Smooth muscle cell (in vitro differentiated cells): Measurements from ENCODE around the gene SLC27A2. TPM values are rescaled to one million over a fixed set of nuclear protein-coding genes. Genes with fewer than 3 reads are reported as not detected.

Source experiments
- DNase-seq: peaks from one replicate; lab custom pipeline; 2025; ENCODE audit not compliant: unreplicated experiment; lab: John Stamatoyannopoulos, UW
- H2AFZ ChIP-seq: fragments of 200-600 bp; sonication (generic); 2 replicates; pipeline ENCODE4 v1.6.0; 2016; ENCODE audit warnings: antibody characterized with exemption, low read depth, mild to moderate bottlenecking
- H3F3A ChIP-seq: fragments of 200-600 bp; sonication (generic); 2 replicates; pipeline ENCODE4 v1.6.0; 2017; ENCODE audit warnings: antibody characterized with exemption, low read depth
- H3K27ac ChIP-seq: fragments of 200-600 bp; sonication (generic); 2 replicates; pipeline ENCODE4 v1.5.1; 2016; ENCODE audit warnings: low read depth, mild to moderate bottlenecking
- H3K27me3 ChIP-seq: fragments of 200-600 bp; sonication (generic); 2 replicates; pipeline ENCODE4 v1.6.1; 2016; ENCODE audit warnings: low read depth, mild to moderate bottlenecking
- H3K36me3 ChIP-seq: fragments of 200-600 bp; sonication (generic); 2 replicates; pipeline ENCODE4 v1.5.1; 2016; ENCODE audit warnings: low read depth
- H3K4me1 ChIP-seq: fragments of 200-600 bp; sonication (generic); 2 replicates; pipeline ENCODE4 v1.5.1; 2016; ENCODE audit warnings: low read depth
- H3K4me2 ChIP-seq: fragments of 200-600 bp; sonication (generic); 2 replicates; pipeline ENCODE4 v1.6.0; 2016; ENCODE audit warnings: mild to moderate bottlenecking
- H3K4me3 ChIP-seq: fragments of 200-600 bp; sonication (generic); 2 replicates; pipeline ENCODE4 v1.5.1; 2016; ENCODE audit warnings: mild to moderate bottlenecking
- H3K79me2 ChIP-seq: fragments of 200-600 bp; sonication (generic); 2 replicates; pipeline ENCODE4 v1.6.0; 2016; ENCODE audit warnings: low read depth, mild to moderate bottlenecking
- H3K9ac ChIP-seq: fragments of 200-600 bp; sonication (generic); 2 replicates; pipeline ENCODE4 v1.6.0; 2016; ENCODE audit warnings: low read depth
- H3K9me3 ChIP-seq: fragments of 200-600 bp; sonication (generic); replicated peaks from 2 replicates; pipeline ENCODE4 v1.5.1; 2016; ENCODE audit warnings: low read depth
- H4K20me1 ChIP-seq: fragments of 200-600 bp; sonication (generic); 2 replicates; pipeline ENCODE4 v1.6.0; 2016; ENCODE audit warnings: low read depth
- WGBS: methylation state at CpG from one replicate; pipeline ENCODE4 v1.1.7; 2016; ENCODE audit warnings: low lambda C conversion rate; 5-methylcytosine and 5-hydroxymethylcytosine counted together
- polyA plus RNA-seq: library from polyadenylated mRNA; unstranded; fragments of >200 nt; fragmentation: Nextera tagmentation; extraction: Ambion mirVana; gene quantifications from 2 replicates; pipeline ENCODE4 v1.2.1, GENCODE V29; 2016
- total RNA-seq: library from RNA; depleted of rRNA; stranded (reverse); fragments of >200 nt; gene quantifications from 2 replicates; pipeline ENCODE4 v1.2.3, GENCODE V29; 2014
- TF ChIP-seq, protein P1 (sequence below): fragments of 200-600 bp; sonication (generic); IDR thresholded peaks from 2 replicates; pipeline ENCODE4 v1.5.1; 2017; ENCODE audit warnings: borderline replicate concordance, mild to moderate bottlenecking, antibody characterized with exemption; ENCODE audit not compliant: insufficient read depth, poor library complexity, severe bottlenecking

The SLC27A2 gene
- total and polyA plus RNA-seq, 2 experiments from 2014 or later: 1.6 TPM; not detected in 1

GRCh38 chr15:50140983-50141382, 41.0 kb upstream of the SLC27A2 start:
- H3K27ac ChIP-seq: no peak overlapping the region
- no peaks in the 10 kb centered on the region for H3K9me3 ChIP-seq
- no peaks in the 10 kb centered on the region for H3K79me2 ChIP-seq

GRCh38 chr15:50141856-50142255, 40.1 kb upstream of the SLC27A2 start:
- DNase-seq: no peak
- Histone ChIP-seq H3K4me3 (no peak overlapping the region), H3K79me2 (no peaks in the 10 kb centered on the region), H3K4me2 (no peak overlapping the region), H3K27me3 (no peaks in the 10 kb centered on the region), H3F3A (no peaks in the 10 kb centered on the region), H3K27ac (no peak overlapping the region), H3K4me1 (peaks cover 5% of the 10 kb centered on the region), H2AFZ (no peak overlapping the region), H3K36me3 (no peaks in the 10 kb centered on the region), H3K9ac (no peak overlapping the region), H4K20me1 (no peaks in the 10 kb centered on the region), H3K9me3 (no peaks in the 10 kb centered on the region)
- 85% methylated on average over 5 of the region's 5 CpGs for WGBS
- TF ChIP-seq, protein P1, sequence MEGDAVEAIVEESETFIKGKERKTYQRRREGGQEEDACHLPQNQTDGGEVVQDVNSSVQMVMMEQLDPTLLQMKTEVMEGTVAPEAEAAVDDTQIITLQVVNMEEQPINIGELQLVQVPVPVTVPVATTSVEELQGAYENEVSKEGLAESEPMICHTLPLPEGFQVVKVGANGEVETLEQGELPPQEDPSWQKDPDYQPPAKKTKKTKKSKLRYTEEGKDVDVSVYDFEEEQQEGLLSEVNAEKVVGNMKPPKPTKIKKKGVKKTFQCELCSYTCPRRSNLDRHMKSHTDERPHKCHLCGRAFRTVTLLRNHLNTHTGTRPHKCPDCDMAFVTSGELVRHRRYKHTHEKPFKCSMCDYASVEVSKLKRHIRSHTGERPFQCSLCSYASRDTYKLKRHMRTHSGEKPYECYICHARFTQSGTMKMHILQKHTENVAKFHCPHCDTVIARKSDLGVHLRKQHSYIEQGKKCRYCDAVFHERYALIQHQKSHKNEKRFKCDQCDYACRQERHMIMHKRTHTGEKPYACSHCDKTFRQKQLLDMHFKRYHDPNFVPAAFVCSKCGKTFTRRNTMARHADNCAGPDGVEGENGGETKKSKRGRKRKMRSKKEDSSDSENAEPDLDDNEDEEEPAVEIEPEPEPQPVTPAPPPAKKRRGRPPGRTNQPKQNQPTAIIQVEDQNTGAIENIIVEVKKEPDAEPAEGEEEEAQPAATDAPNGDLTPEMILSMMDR: no peak

More at GRCh38 chr15:50140983-50141382, 41.0 kb upstream of the SLC27A2 start:
- Histone ChIP-seq H2AFZ (no peak overlapping the region), H3K4me3 (no peak overlapping the region), H3K9ac (no peak overlapping the region), H3K4me2 (no peak overlapping the region), H4K20me1 (no peaks in the 10 kb centered on the region), H3K4me1 (peaks cover 5% of the 10 kb centered on the region), H3K27me3 (no peaks in the 10 kb centered on the region), H3K36me3 (no peaks in the 10 kb centered on the region), H3F3A (peaks cover 3% of the 10 kb centered on the region)
- TF ChIP-seq, protein P1: no peak
- no peak for DNase-seq
- WGBS: 93% methylated on average over 3 of the region's 3 CpGs

- no peaks in the 10 kb centered on the region for H3K36me3 ChIP-seq
- TF ChIP-seq, protein P1: no peak
- H3K9me3 ChIP-seq: no peaks in the 10 kb centered on the region
- no peaks in the 10 kb centered on the region for H3K79me2 ChIP-seq
- H4K20me1 ChIP-seq: no peaks in the 10 kb centered on the region
- H3K4me2 ChIP-seq: no peak overlapping the region
- no peak overlapping the region for H2AFZ ChIP-seq
- H3K4me1 ChIP-seq: peaks cover 5% of the 10 kb centered on the region
- DNase-seq: no peak
- no peak overlapping the region for H3K27ac ChIP-seq
- 97% methylated on average over 2 of the region's 2 CpGs for WGBS
- H3F3A ChIP-seq: no peaks in the 10 kb centered on the region
- H3K9ac ChIP-seq: no peak overlapping the region
- H3K4me3 ChIP-seq: no peak overlapping the region
- no peaks in the 10 kb centered on the region for H3K27me3 ChIP-seq
Measured at GRCh38 chr15:50143255-50143860, 38.6 kb upstream of the SLC27A2 start.
